GM12892 (cell line): ENCODE results near the gene FAM107B.

Experiments
- DNase-seq: peaks from one replicate; pipeline ENCODE4 v3.0.0; 2011; ENCODE audit not compliant: insufficient read length
- FAIRE-seq: peaks from 2 replicates; lab custom pipeline; 2011; peaks lifted over from hg19 to GRCh38; lab: Jason Lieb, UNC
- POLR2A ChIP-seq: IDR thresholded peaks from 2 replicates; pipeline ENCODE4 v1.6.1; 2011; ENCODE audit warnings: low read depth, low read length, control low read depth
- POLR2AphosphoS5 ChIP-seq: IDR thresholded peaks from 2 replicates; pipeline ENCODE4 v1.6.1; 2011; ENCODE audit warnings: low read depth, low read length, control low read depth
- TAF1 ChIP-seq: IDR thresholded peaks from 2 replicates; pipeline ENCODE4 v1.6.1; 2011; ENCODE audit warnings: low read depth, mild to moderate bottlenecking, control low read depth, low read length, borderline replicate concordance

The FAM107B gene

GRCh38 chr10:14772399-14772798 lies 2.3 kb downstream of the FAM107B start:
- DNase-seq (no peak), FAIRE-seq (no peak)
- no peak for TF ChIP-seq POLR2A
- no peak for TF ChIP-seq TAF1
- TF ChIP-seq POLR2AphosphoS5: no peak

GRCh38 chr10:14770927-14771326 lies 3.8 kb downstream of the FAM107B start:
- TF ChIP-seq POLR2A: no peak
- TF ChIP-seq POLR2AphosphoS5: no peak
- TF ChIP-seq TAF1: no peak
- DNase-seq (no peak), FAIRE-seq (no peak)

- no peak for DNase-seq
- no peak for FAIRE-seq
- TF ChIP-seq TAF1: no peak
- TF ChIP-seq POLR2AphosphoS5: no peak
- TF ChIP-seq POLR2A: no peak
Measured at GRCh38 chr10:14761372-14761771, 13.3 kb downstream of the FAM107B start.

GRCh38 chr10:14758994-14759664 lies 15.6 kb downstream of the FAM107B start:
- TF ChIP-seq POLR2AphosphoS5: no peak
- no peak for TF ChIP-seq POLR2A
- TF ChIP-seq TAF1: no peak

GRCh38 chr10:14758451-14758850 lies 16.2 kb downstream of the FAM107B start:
- TF ChIP-seq POLR2AphosphoS5 (no peak), POLR2A (no peak), TAF1 (no peak)
- no peak for DNase-seq
- no peak for FAIRE-seq

More at GRCh38 chr10:14758994-14759664, 15.6 kb downstream of the FAM107B start:
- DNase-seq (no peak), FAIRE-seq (no peak)

- DNase-seq: no peak
- no peak for FAIRE-seq
- TF ChIP-seq POLR2AphosphoS5 (no peak), TAF1 (no peak)
Measured at GRCh38 chr10:14757986-14758385, 16.7 kb downstream of the FAM107B start.

GRCh38 chr10:14757394-14757793 lies 17.3 kb downstream of the FAM107B start:
- no peak for DNase-seq
- no peak for FAIRE-seq

GRCh38 chr10:14753441-14753840 lies 21.3 kb downstream of the FAM107B start:
- FAIRE-seq (no peak), DNase-seq (no peak)
- TF ChIP-seq POLR2A: no peak
- no peak for TF ChIP-seq TAF1
- no peak for TF ChIP-seq POLR2AphosphoS5

More at GRCh38 chr10:14757394-14757793, 17.3 kb downstream of the FAM107B start:
- no peak for TF ChIP-seq POLR2AphosphoS5

GRCh38 chr10:14751921-14752320 lies 22.8 kb downstream of the FAM107B start:
- FAIRE-seq (no peak), DNase-seq (no peak)
- TF ChIP-seq POLR2A (no peak), POLR2AphosphoS5 (no peak)

GRCh38 chr10:14751014-14751896 lies 23.4 kb downstream of the FAM107B start:
- TF ChIP-seq TAF1: no peak
- TF ChIP-seq POLR2AphosphoS5: no peak
- DNase-seq (no peak), FAIRE-seq (no peak)

GRCh38 chr10:14749070-14749809 lies 25.5 kb downstream of the FAM107B start:
- DNase-seq: no peak

GRCh38 chr10:14748441-14748840 lies 26.3 kb downstream of the FAM107B start:
- DNase-seq (no peak), FAIRE-seq (peak; percentile 36)
- TF ChIP-seq TAF1: no peak

More at GRCh38 chr10:14749070-14749809, 25.5 kb downstream of the FAM107B start:
- FAIRE-seq: peak; percentile 57
- TF ChIP-seq TAF1: no peak

- TF ChIP-seq POLR2A (no peak), POLR2AphosphoS5 (no peak)
- FAIRE-seq: peak; percentile 76
- DNase-seq: no peak
Measured at GRCh38 chr10:14742815-14743214, 31.9 kb downstream of the FAM107B start.
